ENCODE results near the gene GRIK2. TPM values are rescaled to one million over a fixed set of nuclear protein-coding genes. Genes with fewer than 3 reads are reported as not detected.

The GRIK2 gene
- total RNA-seq, 1 experiment from 2014 or later = 0.97 TPM

GRCh38 chr6:101393829-101394251 is 332 bp downstream of the GRIK2 start:
- Histone ChIP-seq H3K36me3 (no peaks in the 10 kb centered on the region), H3K4me1 (replicated peaks) (peaks cover 6% of the 10 kb centered on the region; the same call in 1 of the 2 replicates), H3K4me3 (peak overlapping the region; percentile 35), H3K9me3 (replicated peaks) (no peaks in the 10 kb centered on the region), H3K27ac (no peak overlapping the region), H3K27me3 (replicated peaks) (peaks cover 33% of the 10 kb centered on the region)
- DNase-seq (ENCODE audit: low read depth in 1 of 2, low spot score in 2 of 2) = peak in 1 of 2 experiments; percentile 5

GRCh38 chr6:101394936-101395335 is 1.4 kb downstream of the GRIK2 start:
- Histone ChIP-seq H3K9me3 (replicated peaks) (no peaks in the 10 kb centered on the region), H3K4me1 (replicated peaks) (peaks cover 6% of the 10 kb centered on the region; the same call in 1 of the 2 replicates), H3K4me3 (no peak overlapping the region), H3K36me3 (no peaks in the 10 kb centered on the region), H3K27ac (no peak overlapping the region), H3K27me3 (replicated peaks) (peaks cover 30% of the 10 kb centered on the region)
- DNase-seq (ENCODE audit: low read depth in 1 of 2, low spot score in 2 of 2) = no peak

GRCh38 chr6:101395345-101395744 is 1.8 kb downstream of the GRIK2 start:
- no peak overlapping the region for H3K4me3 ChIP-seq

GRCh38 chr6:101396548-101397173 is 3.2 kb downstream of the GRIK2 start:
- H3K27ac ChIP-seq = no peak overlapping the region
- peak; percentile 31 to 62 for DNase-seq (ENCODE audit: low read depth in 1 of 2, low spot score in 2 of 2)
- H3K4me3 ChIP-seq = no peak overlapping the region
- H3K9me3 ChIP-seq (replicated peaks) = no peaks in the 10 kb centered on the region
- peaks cover 39% of the 10 kb centered on the region for H3K27me3 ChIP-seq (replicated peaks)
- peaks cover 6% of the 10 kb centered on the region; the same call in 1 of the 2 replicates for H3K4me1 ChIP-seq (replicated peaks)
- H3K36me3 ChIP-seq = no peaks in the 10 kb centered on the region

More at GRCh38 chr6:101395345-101395744, 1.8 kb downstream of the GRIK2 start:
- no peak overlapping the region for H3K27ac ChIP-seq
- peaks cover 6% of the 10 kb centered on the region; the same call in 1 of the 2 replicates for H3K4me1 ChIP-seq (replicated peaks)
- peaks cover 29% of the 10 kb centered on the region for H3K27me3 ChIP-seq (replicated peaks)
- no peaks in the 10 kb centered on the region for H3K9me3 ChIP-seq (replicated peaks)
- H3K36me3 ChIP-seq = no peaks in the 10 kb centered on the region
- no peak for DNase-seq (ENCODE audit: low read depth in 1 of 2, low spot score in 2 of 2)

- H3K27ac ChIP-seq = no peak overlapping the region
- no peaks in the 10 kb centered on the region for H3K36me3 ChIP-seq
- H3K4me3 ChIP-seq = no peak overlapping the region
- peaks cover 41% of the 10 kb centered on the region for H3K27me3 ChIP-seq (replicated peaks)
- no peak for DNase-seq (ENCODE audit: low read depth in 1 of 2, low spot score in 2 of 2)
- H3K4me1 ChIP-seq (replicated peaks) = peaks cover 6% of the 10 kb centered on the region; the same call in 1 of the 2 replicates
- no peaks in the 10 kb centered on the region for H3K9me3 ChIP-seq (replicated peaks)
Observed at GRCh38 chr6:101397199-101397598, 3.7 kb downstream of the GRIK2 start.

GRCh38 chr6:101398716-101399615 is 5.5 kb downstream of the GRIK2 start:
- H3K36me3 ChIP-seq = no peaks in the 10 kb centered on the region
- no peak for DNase-seq (ENCODE audit: low read depth in 1 of 2, low spot score in 2 of 2)
- no peak overlapping the region for H3K4me3 ChIP-seq
- no peak overlapping the region for H3K27ac ChIP-seq
- peaks cover 36% of the 10 kb centered on the region for H3K27me3 ChIP-seq (replicated peaks)
- H3K4me1 ChIP-seq (replicated peaks) = no peaks in the 10 kb centered on the region
- H3K9me3 ChIP-seq (replicated peaks) = no peaks in the 10 kb centered on the region

- Histone ChIP-seq H3K4me1 (replicated peaks) (no peaks in the 10 kb centered on the region), H3K27me3 (replicated peaks) (peaks cover 31% of the 10 kb centered on the region), H3K9me3 (replicated peaks) (no peaks in the 10 kb centered on the region), H3K27ac (no peak overlapping the region), H3K4me3 (no peak overlapping the region), H3K36me3 (no peaks in the 10 kb centered on the region)
- no peak for DNase-seq (ENCODE audit: low read depth in 1 of 2, low spot score in 2 of 2)
Observed at GRCh38 chr6:101399616-101400162, 6.2 kb downstream of the GRIK2 start.

GRCh38 chr6:101400326-101401135 is 7.0 kb downstream of the GRIK2 start:
- Histone ChIP-seq H3K4me1 (replicated peaks) (no peaks in the 10 kb centered on the region), H3K9me3 (replicated peaks) (no peaks in the 10 kb centered on the region)

GRCh38 chr6:101401171-101401570 is 7.7 kb downstream of the GRIK2 start:
- DNase-seq (ENCODE audit: low read depth in 1 of 2, low spot score in 2 of 2) = no peak
- H3K27me3 ChIP-seq (replicated peaks) = peaks cover 26% of the 10 kb centered on the region
- no peaks in the 10 kb centered on the region for H3K9me3 ChIP-seq (replicated peaks)
- H3K27ac ChIP-seq = no peak overlapping the region
- no peaks in the 10 kb centered on the region for H3K36me3 ChIP-seq
- no peak overlapping the region for H3K4me3 ChIP-seq
- no peaks in the 10 kb centered on the region for H3K4me1 ChIP-seq (replicated peaks)

More at GRCh38 chr6:101400326-101401135, 7.0 kb downstream of the GRIK2 start:
- no peak for DNase-seq (ENCODE audit: low read depth in 1 of 2, low spot score in 2 of 2)
- H3K4me3 ChIP-seq = no peak overlapping the region
- H3K27ac ChIP-seq = no peak overlapping the region
- H3K27me3 ChIP-seq (replicated peaks) = peaks cover 26% of the 10 kb centered on the region
- no peaks in the 10 kb centered on the region for H3K36me3 ChIP-seq

- H3K27me3 ChIP-seq (replicated peaks) = peaks cover 26% of the 10 kb centered on the region
- no peak overlapping the region for H3K4me3 ChIP-seq
- DNase-seq (ENCODE audit: low read depth in 1 of 2, low spot score in 2 of 2) = no peak
- no peaks in the 10 kb centered on the region for H3K36me3 ChIP-seq
- H3K4me1 ChIP-seq (replicated peaks) = no peaks in the 10 kb centered on the region
- no peak overlapping the region for H3K27ac ChIP-seq
- H3K9me3 ChIP-seq (replicated peaks) = no peaks in the 10 kb centered on the region
Observed at GRCh38 chr6:101401792-101402621, 8.5 kb downstream of the GRIK2 start.

- no peak for DNase-seq (ENCODE audit: low read depth in 1 of 2, low spot score in 2 of 2)
- no peaks in the 10 kb centered on the region for H3K9me3 ChIP-seq (replicated peaks)
- no peaks in the 10 kb centered on the region for H3K36me3 ChIP-seq
- H3K27me3 ChIP-seq (replicated peaks) = peaks cover 26% of the 10 kb centered on the region
- H3K4me1 ChIP-seq (replicated peaks) = no peaks in the 10 kb centered on the region
- H3K4me3 ChIP-seq = no peak overlapping the region
- H3K27ac ChIP-seq = no peak overlapping the region
Observed at GRCh38 chr6:101402622-101403031, 9.1 kb downstream of the GRIK2 start.

GRCh38 chr6:101403216-101403945 is 9.9 kb downstream of the GRIK2 start:
- Histone ChIP-seq H3K27me3 (replicated peaks) (peaks cover 24% of the 10 kb centered on the region), H3K36me3 (no peaks in the 10 kb centered on the region), H3K4me3 (no peak overlapping the region), H3K27ac (no peak overlapping the region), H3K4me1 (replicated peaks) (no peaks in the 10 kb centered on the region), H3K9me3 (replicated peaks) (no peaks in the 10 kb centered on the region)
- DNase-seq (ENCODE audit: low read depth in 1 of 2, low spot score in 2 of 2) = no peak
